DMS53 treated with DMSO at 0.1 percent for 48 hours (cell line): ENCODE measurements around the gene SAXO1.
"Not testable (repeated sequence)": the region's sequence is repeated elsewhere in the genome, so short reads cannot be mapped to it uniquely, and the experiment has no call there.

Experiments used
- DNase-seq: peaks from one replicate; lab custom pipeline; 2025; ENCODE audit not compliant: unreplicated experiment; lab: John Stamatoyannopoulos, UW

The SAXO1 gene, protein sequence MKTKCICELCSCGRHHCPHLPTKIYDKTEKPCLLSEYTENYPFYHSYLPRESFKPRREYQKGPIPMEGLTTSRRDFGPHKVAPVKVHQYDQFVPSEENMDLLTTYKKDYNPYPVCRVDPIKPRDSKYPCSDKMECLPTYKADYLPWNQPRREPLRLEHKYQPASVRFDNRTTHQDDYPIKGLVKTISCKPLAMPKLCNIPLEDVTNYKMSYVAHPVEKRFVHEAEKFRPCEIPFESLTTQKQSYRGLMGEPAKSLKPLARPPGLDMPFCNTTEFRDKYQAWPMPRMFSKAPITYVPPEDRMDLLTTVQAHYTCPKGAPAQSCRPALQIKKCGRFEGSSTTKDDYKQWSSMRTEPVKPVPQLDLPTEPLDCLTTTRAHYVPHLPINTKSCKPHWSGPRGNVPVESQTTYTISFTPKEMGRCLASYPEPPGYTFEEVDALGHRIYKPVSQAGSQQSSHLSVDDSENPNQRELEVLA

DNA sequence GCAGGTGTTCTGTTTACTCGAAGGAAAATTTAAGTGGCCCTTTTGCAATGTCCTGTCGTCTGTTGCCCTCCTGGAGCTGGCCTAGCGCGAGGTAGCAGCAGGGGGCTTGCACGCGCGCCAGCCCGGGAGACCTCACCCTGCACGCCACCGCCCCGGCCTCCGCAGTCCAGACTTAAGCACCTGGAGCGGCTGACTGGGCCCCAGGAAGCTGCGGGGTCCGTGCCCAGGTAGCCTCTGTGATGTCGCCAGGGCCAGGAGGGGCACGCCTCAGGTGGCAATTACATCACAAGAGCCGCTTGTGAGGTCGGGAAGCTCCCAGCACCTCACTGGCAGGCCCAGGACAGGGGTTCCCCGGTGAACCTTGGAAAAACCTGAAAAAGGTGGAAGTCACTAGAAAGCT, at the start of gene SAXO1:
SAXO1 (minus strand) TSS at position 195 of the 400 bp plus-strand sequence. CDS start 301 bp downstream, outside the sequence.
- DNase-seq = no peak

DNA sequence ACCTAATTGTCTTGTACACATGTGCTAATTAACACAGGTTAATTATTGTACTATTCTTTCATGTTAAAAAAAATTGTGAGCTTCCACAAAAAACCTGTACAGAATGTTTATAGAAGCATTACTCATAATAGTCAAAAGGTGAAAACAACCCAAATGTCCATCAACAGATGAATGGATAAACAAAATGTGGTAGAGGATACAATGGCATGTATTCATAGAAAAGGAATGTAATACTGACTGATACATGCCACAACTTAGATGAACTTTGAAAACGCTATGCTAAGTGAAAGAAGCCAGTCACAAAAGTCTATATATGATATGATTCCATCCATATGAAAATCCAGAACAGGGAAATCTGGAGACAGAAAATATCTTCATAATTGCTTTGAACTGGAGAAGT, 41.8 kb upstream of the SAXO1 start:
- DNase-seq = no peak

DNA sequence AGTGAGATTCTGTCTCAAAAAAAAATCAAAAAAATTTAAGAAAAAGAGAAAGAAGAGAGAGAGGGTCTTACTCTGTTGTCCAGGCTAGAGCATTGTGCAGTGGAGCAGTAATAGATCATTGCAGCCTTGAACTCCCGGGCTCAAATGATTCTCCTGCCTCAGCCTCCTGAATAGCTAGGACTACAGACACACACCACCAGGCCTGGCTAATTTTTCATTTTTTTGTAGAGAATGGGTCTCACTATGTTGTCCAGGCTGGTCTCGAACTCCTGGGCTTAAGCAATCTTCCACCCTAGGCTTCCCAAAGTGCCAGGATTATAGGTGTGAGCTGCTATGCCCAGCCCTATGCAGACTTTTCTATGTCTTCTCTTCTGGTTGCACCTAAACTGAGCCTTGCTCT, 41.2 kb upstream of the SAXO1 start:
- no peak for DNase-seq

DNA sequence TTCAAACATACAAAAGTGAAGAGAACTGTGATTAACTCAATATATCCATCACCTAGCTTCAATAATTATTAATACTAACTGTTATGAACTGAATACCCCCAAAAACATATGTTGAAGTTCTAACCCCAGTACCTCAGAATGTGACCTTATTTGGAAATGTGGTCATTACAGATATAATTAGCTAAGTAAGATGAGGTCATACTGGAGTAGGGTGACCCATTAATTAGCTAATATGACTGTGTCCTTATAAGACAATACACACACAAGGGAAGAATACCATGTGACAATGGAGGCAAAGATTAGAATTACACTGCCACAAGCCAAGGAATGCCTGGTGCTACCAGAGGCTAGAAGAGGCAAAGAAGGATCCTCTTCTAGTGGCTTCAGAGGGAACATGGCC, 24.0 kb upstream of the SAXO1 start:
- DNase-seq = no peak

DNA sequence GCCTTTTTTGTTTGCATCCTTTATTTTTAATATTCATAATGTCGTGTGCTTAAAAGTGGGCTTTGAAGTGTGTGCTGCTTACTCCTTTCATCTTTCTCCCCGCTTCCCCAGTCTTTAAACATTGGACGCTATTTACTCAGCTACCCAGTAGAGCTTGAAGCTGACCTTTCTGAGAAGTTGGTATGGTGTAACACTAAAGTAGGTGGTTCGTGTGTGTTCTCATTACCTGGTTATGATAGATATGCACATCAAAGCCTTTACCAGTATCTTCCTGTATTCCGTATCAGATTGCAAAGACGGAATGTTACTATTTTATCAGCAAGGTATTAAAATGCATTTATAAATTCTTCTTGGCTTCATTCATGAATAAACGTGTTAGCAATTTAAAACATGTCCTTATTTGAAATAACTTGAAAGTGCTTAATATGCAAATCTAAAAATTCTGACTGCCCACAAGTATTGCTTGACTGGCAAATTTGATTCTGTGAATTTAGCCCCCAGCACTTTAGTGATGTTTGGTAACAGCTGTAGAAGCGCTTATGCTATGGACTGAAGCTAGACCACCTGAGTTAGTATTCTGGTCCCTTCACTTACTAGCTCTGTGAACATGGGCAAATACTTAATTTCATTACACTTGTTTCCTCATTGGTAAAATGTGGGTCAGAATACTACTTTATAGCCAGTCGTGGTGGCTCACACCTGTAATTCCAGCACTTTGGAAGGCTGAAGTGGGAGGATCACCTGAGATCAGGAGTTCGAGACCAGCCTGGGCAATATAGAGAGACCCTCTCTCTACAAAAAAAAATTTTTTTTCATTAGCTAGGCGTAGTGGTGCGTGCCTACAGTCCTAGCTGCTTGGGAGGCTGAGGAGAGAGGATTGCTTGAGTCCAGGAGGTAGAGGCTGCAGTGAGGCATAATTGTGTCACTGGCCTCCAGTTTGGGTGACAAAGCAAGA, 17.9 kb upstream of the SAXO1 start:
- no peak for DNase-seq

DNA sequence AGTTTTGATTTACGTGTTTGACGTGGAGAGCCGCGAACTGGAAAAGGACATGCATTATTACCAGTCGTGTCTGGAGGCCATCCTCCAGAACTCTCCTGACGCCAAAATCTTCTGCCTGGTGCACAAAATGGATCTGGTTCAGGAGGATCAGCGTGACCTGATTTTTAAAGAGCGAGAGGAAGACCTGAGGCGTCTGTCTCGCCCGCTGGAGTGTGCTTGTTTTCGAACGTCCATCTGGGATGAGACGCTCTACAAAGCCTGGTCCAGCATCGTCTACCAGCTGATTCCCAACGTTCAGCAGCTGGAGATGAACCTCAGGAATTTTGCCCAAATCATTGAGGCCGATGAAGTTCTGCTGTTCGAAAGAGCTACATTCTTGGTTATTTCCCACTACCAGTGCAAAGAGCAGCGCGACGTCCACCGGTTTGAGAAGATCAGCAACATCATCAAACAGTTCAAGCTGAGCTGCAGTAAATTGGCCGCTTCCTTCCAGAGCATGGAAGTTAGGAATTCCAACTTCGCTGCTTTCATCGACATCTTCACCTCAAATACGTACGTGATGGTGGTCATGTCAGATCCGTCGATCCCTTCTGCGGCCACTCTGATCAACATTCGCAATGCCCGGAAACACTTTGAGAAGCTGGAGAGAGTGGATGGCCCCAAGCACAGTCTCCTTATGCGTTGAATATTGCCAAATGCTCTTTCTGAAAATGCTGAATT, 17.1 kb upstream of the SAXO1 start:
- DNase-seq = no peak

DNA sequence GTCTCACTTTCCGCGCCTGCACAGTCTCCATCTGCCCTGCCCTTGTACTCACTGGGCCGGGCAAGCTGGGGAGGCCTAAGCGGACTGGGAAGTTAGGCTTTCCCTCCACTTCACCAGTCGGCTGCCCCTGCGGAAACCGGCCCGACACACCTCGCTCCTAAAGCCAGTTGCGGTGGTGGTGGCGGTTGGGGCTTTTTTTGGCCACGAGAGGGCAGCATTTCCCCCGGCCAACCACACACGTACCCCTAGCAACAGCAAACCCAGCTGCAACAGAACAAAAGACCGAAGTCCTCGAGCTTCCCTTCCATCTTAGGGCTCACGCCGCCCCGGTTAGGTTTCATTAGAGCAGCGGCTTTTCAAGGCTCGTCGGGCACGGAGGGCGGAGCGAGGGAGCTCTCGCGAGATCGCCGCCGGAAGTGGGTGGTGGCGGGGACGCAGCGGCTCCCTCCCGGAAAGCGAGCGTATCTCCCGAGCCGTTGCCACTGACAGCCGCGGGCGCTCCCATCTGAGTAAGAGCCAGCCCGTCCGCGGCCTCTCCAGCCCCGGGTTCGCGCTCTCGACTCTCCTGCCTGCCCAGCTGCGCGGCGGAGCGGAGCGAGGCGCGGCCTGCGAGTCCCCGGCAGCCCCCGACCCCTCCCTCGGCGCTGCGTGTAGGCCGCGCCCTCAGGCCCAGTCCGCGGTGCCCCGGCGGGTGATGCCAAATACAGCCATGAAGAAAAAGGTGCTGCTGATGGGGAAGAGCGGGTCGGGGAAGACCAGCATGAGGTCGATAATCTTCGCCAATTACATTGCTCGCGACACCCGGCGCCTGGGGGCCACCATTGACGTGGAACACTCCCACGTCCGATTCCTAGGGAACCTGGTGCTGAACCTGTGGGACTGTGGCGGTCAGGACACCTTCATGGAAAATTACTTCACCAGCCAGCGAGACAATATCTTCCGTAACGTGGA, 16.2 kb upstream of the SAXO1 start, which contains the start of gene RRAGA:
RRAGA (plus strand) TSS at position 462 of the 951 bp plus-strand sequence; CDS start at position 695, 233 bp downstream.
- peak; percentile 89 for DNase-seq

DNA sequence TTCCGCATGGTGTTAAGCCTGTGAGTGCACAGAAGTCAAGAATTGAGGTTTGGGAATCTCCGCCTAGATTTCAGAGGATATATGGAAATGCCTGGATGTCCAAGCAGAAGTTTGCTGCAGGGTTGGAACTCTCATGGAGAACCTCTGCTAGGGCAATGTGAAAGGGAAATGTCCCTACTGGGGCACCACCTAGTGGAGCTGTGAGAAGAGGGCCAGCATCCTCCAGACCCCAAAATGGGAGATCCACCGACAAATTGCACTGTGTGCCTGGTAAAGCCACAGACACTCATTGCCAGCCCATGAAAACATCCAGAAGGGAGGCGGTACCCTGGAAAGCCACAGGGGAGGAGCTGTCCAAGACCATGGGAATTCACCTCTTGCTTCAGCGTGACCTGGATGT, 3.6 kb upstream of the SAXO1 start:
- no peak for DNase-seq

DNA sequence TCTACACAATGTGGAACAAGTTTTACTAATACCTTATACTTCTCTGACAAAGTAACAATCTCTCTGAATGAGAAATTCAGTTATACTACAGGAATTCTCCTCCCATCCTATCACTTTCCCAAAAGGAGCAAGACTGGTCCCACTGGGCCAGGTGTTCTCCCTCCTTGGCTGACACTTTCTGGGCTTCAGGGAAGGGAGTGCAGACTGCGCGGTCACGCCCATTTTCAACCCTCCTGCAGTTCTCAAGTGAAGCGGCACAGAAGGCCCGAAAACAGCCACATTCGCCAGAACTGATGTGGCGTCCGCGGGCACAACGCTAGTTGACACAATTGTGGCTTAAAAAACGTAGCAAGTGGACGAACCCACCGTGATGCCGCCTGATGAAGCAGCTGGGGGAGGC, 603 bp downstream of the SAXO1 start:
- no peak for DNase-seq

DNA sequence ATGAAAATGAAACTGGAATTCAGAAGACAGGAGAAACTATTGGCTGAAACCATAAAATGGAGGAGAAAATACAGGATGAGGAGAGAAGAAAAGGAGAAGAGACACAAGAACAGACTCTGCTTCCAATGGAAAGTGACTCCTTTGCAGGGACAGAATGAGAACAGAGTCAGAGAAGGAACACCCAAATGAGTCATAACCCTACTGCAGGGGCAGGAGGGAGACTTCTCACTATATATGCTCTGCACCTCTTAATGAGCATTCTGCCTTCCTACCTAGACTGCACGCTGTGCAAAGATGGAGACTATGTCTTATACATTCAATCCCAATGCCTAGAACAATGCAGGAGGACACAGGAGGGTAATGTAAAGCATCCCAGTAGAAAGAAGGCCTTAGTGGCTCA, 2.1 kb downstream of the SAXO1 start:
- DNase-seq = no peak

DNA sequence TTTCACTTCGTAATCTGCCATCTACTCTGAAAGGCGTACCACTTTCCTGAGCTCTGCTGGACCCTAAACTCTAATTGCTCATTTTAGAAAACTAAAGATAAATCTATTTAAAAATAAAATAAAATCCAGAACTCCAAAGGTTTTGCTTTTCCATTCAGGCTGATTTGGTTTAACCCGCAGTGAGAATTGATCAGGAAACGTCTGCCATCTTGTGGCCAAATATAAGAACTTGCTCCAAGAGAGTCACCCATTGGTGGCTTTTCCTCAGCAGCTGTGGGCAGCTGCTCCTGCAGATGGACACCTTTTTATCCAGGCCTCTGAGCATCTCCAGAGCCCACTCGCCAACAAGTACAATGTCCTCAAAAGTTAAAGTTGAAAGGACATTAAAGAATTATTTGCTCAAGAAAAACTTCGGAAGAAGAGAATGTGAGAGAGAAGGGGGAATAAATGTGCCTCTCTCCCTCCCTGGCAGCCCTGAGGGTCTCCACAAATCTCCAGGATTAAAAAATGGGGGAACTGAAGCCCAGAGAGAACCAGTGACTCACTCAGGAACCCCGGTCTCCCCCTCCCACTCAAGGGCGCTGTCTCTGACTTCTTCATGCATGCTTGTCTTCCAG, 4.1 kb downstream of the SAXO1 start:
- peak; percentile 39 for DNase-seq

DNA sequence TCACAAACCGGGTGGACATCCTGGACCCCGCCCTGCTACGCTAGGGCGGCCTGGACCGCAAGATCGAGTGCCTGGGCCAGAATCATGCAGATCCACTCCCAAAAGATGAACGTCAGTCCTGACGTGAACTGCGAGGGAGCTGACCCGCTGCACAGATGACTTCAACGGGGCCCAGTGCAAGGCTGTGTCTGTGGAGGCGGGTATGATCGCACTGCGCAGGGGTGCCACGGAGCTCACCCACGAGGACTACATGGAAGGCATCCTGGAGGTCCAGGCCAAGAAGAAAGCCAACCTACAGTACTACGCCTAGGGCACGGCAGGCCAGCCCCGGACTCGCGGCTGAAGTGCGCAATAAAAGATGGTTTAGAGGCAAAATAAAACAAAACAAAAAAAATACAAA, 5.2 kb downstream of the SAXO1 start:
- no peak for DNase-seq

DNA sequence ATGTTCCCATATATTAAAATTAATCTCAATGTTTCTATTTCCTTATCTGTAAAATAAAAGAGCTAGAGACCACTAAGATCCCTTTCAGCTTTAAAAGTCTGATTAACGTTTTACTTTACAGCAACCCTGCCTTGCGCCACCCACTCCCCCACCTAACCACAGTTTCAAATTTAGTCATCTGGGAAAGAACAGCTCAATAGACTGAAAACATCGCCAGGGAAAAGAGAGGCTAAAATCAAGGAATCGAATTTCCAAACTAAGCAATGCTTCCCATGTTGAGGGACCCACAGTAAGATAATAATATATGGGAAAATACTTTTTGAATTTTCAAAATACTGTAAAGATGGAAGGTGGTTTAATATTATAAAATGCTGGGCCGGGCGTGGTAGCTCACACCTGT, 6.6 kb downstream of the SAXO1 start:
- DNase-seq = no peak

DNA sequence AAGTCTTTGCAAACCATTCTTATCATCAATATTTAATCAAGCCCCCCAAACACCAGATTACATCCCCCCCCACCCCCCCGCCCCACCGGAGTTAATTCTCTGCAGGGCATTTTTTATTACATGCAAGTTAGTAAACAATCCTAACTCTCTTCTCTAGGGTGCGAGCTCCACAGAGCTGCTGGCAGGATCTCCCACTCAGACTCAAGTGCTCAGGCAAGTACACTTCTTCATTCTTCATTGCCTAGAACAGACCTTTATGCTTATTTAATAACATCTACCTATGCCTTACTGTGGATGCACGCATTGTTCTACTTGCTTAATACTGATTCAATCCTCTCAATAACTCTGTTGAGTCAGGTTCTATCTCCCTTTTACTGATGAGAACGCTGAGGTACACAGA, 9.9 kb downstream of the SAXO1 start:
- no peak for DNase-seq

DNA sequence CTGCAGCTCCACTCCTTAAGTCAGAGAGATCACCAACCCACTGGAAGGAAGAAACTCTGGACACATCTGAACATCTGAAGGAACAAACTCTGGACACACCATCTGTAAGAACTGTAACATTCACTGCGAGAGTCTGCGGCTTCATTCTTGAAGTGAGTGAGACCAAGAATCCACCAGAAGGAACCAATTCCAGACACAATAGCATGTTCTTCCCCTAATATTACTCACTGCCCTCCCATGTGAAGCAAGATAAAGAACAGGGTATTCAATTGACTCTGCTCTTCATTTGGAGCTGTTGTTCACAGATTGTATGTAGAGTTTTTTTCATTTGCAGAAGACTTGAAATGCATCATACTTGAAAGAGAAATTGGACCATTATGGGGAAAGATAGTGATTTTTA, 10.8 kb downstream of the SAXO1 start:
- no peak for DNase-seq

DNA sequence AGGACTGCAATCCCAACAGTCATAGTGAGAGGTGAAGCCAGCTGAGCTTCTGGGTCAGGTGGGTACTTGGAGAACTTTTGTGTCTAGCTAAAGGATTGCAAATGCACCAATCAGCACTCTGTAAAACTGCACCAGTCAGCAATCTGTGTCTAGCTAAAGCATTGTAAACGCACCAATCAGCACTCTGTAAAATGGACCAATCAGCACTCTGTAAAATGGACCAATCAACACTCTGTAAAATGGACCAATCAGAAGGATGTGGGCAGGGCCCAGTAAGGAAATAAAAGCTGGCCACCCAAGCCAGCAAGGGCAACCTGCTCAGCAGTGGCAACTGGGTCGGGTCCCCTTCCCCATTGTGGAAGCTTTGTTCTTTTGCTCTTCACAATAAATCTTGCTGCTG, 11.4 kb downstream of the SAXO1 start:
- not testable (repeated sequence) for DNase-seq

DNA sequence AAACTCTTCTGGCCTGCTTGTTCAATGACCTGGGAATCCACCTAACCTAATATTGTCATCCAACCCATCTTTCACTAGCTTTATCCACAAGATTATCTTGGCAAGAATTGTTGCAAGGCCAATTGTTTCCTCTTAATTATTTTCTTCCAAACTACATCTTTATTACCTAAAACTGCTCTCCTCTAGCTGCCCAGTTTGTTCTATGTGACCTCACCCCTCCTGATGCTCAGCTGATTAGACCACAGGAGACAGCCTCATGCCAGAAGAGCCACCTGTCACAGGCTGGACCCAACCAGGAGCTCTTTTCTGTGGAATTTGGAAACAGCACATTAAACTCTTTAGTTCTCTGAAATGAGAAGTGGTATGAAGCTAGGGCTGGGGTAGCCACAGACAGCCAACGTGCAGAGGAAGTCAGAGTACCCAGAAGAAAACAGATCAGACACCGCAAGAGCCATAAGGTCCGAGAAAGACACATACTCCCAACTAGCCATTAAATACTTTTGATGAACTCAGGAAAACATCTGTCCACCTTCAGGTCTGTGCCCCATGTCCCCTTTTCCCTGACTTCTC, 12.0 kb downstream of the SAXO1 start:
- DNase-seq = no peak

DNA sequence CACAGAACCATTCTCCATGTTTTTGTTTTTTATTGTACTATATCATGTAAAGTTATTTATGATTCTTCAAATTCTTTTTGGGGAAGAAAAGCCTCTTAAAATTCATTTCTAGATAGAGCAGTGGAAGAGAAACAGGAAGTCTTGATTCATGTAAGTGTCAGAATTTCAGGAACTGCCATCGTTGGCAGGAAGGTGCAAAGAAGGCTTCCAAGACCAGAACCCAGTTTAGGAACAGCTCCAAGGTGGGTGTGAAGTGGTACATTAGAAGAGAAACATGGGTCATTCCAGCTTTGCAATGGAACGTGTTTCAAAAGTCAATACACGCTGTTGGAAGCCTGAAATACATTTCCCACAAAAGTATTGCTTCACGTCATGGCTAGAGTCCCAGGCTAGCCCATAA, 14.8 kb downstream of the SAXO1 start:
- no peak for DNase-seq

DNA sequence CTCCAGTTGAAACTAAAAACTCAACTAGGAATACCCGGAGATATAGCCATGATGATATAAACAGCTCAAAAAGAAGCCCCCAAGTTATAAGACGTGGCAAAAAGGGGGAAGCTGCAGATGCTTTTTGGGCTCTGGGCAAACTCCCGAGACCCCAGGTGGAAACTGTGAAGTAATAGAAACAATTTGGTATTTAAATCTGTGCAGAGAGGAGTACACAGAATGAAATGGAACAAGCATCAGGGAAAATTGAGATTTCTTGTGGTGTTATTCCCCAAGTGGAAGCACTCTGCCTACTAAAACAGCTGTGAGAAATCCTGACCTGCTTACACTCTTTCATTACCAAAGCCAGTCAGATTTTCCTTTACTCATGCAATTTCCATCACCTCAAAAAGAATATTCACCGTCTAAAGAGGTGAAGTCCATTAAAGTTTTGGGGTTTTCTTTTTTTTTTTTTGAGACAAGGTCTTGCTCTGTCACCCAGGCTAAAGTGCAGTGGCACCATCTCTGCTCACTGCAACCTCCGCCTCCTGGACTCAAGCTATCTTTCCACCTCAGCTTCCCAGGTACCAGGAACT, 23.5 kb downstream of the SAXO1 start:
- no peak for DNase-seq
